ENCODE data around the gene OR2V1.

Gene OR2V1

GRCh38 chr5:181086884-181087205, 44.1 kb downstream of the OR2V1 start:
- Histone ChIP-seq H3K9me3 (replicated peaks; ENCODE audit: insufficient read depth, low read length) (no peaks in the 10 kb centered on the region; the same call in 1 of the 2 replicates), H2AFZ (ENCODE audit: low read length) (no peak overlapping the region), H3F3A (ENCODE audit: insufficient read depth, low read length) (no peaks in the 10 kb centered on the region), H3K4me2 (ENCODE audit: low read depth, low read length) (no peak overlapping the region), H4K20me1 (ENCODE audit: insufficient read depth, low read length) (no peaks in the 10 kb centered on the region), H3K4me1 (ENCODE audit: low read length) (no peaks in the 10 kb centered on the region), H3K27ac (ENCODE audit: low read length) (no peak overlapping the region), H3K27me3 (replicated peaks; ENCODE audit: insufficient read depth, low read length) (peaks cover 21% of the 10 kb centered on the region), H3K4me3 (ENCODE audit: low read length) (no peak overlapping the region), H3K36me3 (replicated peaks; ENCODE audit: insufficient read depth, low read length) (no peaks in the 10 kb centered on the region), H3K9ac (ENCODE audit: low read length) (no peak overlapping the region), H3K79me2 (ENCODE audit: low read length) (no peaks in the 10 kb centered on the region), H3K9me2 (replicated peaks; ENCODE audit: insufficient read depth, low read length) (no peaks in the 10 kb centered on the region)
- no peak for DNase-seq
- no peak for TF ChIP-seq EZH2 (optimal IDR thresholded peaks at IDR 0.05; ENCODE audit: low read depth, low read length)
- no peak for TF ChIP-seq EZH2phosphoT487 (IDR thresholded peaks at IDR 0.05; ENCODE audit: low read length)
- no peak for TF ChIP-seq CTCF (IDR thresholded peaks at IDR 0.05; ENCODE audit: low read length)

GRCh38 chr5:181086026-181086883, 44.7 kb downstream of the OR2V1 start:
- Histone ChIP-seq H3K4me3 (ENCODE audit: low read length) (no peak overlapping the region), H3K36me3 (replicated peaks; ENCODE audit: insufficient read depth, low read length) (no peaks in the 10 kb centered on the region), H3K27ac (ENCODE audit: low read length) (no peak overlapping the region), H3K4me1 (ENCODE audit: low read length) (no peaks in the 10 kb centered on the region), H2AFZ (ENCODE audit: low read length) (no peak overlapping the region), H3K9ac (ENCODE audit: low read length) (no peak overlapping the region), H3F3A (ENCODE audit: insufficient read depth, low read length) (no peaks in the 10 kb centered on the region), H3K79me2 (ENCODE audit: low read length) (no peaks in the 10 kb centered on the region), H4K20me1 (ENCODE audit: insufficient read depth, low read length) (no peaks in the 10 kb centered on the region), H3K27me3 (replicated peaks; ENCODE audit: insufficient read depth, low read length) (peaks cover 21% of the 10 kb centered on the region), H3K9me3 (replicated peaks; ENCODE audit: insufficient read depth, low read length) (no peaks in the 10 kb centered on the region; the same call in 1 of the 2 replicates), H3K4me2 (ENCODE audit: low read depth, low read length) (no peak overlapping the region), H3K9me2 (replicated peaks; ENCODE audit: insufficient read depth, low read length) (no peaks in the 10 kb centered on the region)
- no peak for TF ChIP-seq CTCF (IDR thresholded peaks at IDR 0.05; ENCODE audit: low read length)
- no peak for TF ChIP-seq EZH2 (optimal IDR thresholded peaks at IDR 0.05; ENCODE audit: low read depth, low read length)
- TF ChIP-seq EZH2phosphoT487 (IDR thresholded peaks at IDR 0.05; ENCODE audit: low read length) = no peak
- no peak for DNase-seq

GRCh38 chr5:181084621-181085195, 46.3 kb downstream of the OR2V1 start:
- H3K27ac ChIP-seq (ENCODE audit: low read length) = no peak overlapping the region
- no peaks in the 10 kb centered on the region for H4K20me1 ChIP-seq (ENCODE audit: insufficient read depth, low read length)
- no peak overlapping the region for H2AFZ ChIP-seq (ENCODE audit: low read length)
- H3K4me3 ChIP-seq (ENCODE audit: low read length) = no peak overlapping the region
- no peaks in the 10 kb centered on the region for H3K79me2 ChIP-seq (ENCODE audit: low read length)
- H3K9ac ChIP-seq (ENCODE audit: low read length) = no peak overlapping the region
- no peaks in the 10 kb centered on the region for H3K36me3 ChIP-seq (replicated peaks; ENCODE audit: insufficient read depth, low read length)
- no peak for TF ChIP-seq CTCF (IDR thresholded peaks at IDR 0.05; ENCODE audit: low read length)
- no peak for TF ChIP-seq EZH2phosphoT487 (IDR thresholded peaks at IDR 0.05; ENCODE audit: low read length)
- no peak for TF ChIP-seq EZH2 (optimal IDR thresholded peaks at IDR 0.05; ENCODE audit: low read depth, low read length)
- no peak for DNase-seq
- no peaks in the 10 kb centered on the region for H3K4me1 ChIP-seq (ENCODE audit: low read length)
- H3F3A ChIP-seq (ENCODE audit: insufficient read depth, low read length) = no peaks in the 10 kb centered on the region
- no peak overlapping the region for H3K4me2 ChIP-seq (ENCODE audit: low read depth, low read length)
- no peaks in the 10 kb centered on the region for H3K9me2 ChIP-seq (replicated peaks; ENCODE audit: insufficient read depth, low read length)
- no peaks in the 10 kb centered on the region; the same call in 1 of the 2 replicates for H3K9me3 ChIP-seq (replicated peaks; ENCODE audit: insufficient read depth, low read length)
- H3K27me3 ChIP-seq (replicated peaks; ENCODE audit: insufficient read depth, low read length) = peaks cover 21% of the 10 kb centered on the region

Measured in MM.1S (cell line).